MM.1S (cell line): ENCODE data around the gene KIRREL1.

Experiments
- EZH2 ChIP-seq: fragments of 300-600 bp; sonication (generic); optimal IDR thresholded peaks from 2 replicates; pipeline ENCODE3; 2017; ENCODE audit warnings: low read depth, mild to moderate bottlenecking, antibody characterized with exemption, low read length, mixed read lengths
- EZH2phosphoT487 ChIP-seq: fragments of 300-600 bp; sonication (generic); IDR thresholded peaks from 2 replicates; pipeline ENCODE4 v1.6.1; 2018; ENCODE audit warnings: antibody characterized with exemption, low read length
- TF ChIP-seq, protein P1 (sequence below): fragments of 300-600 bp; sonication (generic); IDR thresholded peaks from 2 replicates; pipeline ENCODE4 v1.5.1; 2016; ENCODE audit warnings: antibody characterized with exemption, low read length, mixed read lengths

GRCh38 chr1:158019171-158019868 lies 25.9 kb downstream of the KIRREL1 start:
- TF ChIP-seq, protein P1, sequence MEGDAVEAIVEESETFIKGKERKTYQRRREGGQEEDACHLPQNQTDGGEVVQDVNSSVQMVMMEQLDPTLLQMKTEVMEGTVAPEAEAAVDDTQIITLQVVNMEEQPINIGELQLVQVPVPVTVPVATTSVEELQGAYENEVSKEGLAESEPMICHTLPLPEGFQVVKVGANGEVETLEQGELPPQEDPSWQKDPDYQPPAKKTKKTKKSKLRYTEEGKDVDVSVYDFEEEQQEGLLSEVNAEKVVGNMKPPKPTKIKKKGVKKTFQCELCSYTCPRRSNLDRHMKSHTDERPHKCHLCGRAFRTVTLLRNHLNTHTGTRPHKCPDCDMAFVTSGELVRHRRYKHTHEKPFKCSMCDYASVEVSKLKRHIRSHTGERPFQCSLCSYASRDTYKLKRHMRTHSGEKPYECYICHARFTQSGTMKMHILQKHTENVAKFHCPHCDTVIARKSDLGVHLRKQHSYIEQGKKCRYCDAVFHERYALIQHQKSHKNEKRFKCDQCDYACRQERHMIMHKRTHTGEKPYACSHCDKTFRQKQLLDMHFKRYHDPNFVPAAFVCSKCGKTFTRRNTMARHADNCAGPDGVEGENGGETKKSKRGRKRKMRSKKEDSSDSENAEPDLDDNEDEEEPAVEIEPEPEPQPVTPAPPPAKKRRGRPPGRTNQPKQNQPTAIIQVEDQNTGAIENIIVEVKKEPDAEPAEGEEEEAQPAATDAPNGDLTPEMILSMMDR, result no peak
- no peak for TF ChIP-seq EZH2phosphoT487
- no peak for TF ChIP-seq EZH2
